GM23338 (cell line): ENCODE results near the gene PPP2R5D. TPM values are rescaled to one million over a fixed set of nuclear protein-coding genes. Genes with fewer than 3 reads are reported as not detected.

Source experiments
- ATAC-seq: fragments of 200-7000 bp; cut with Tn5 transposase; 3 replicates; pipeline ENCODE4 v1.9.1; 2020
- DNase-seq: peaks from one replicate; pipeline ENCODE4 v3.0.0-alpha.2; 2015; ENCODE audit warnings: low spot score
- H2AFZ ChIP-seq: fragments of 200-600 bp; sonication (generic); 2 replicates; pipeline ENCODE4 v1.8.0; 2016; ENCODE audit warnings: antibody characterized with exemption, mild to moderate bottlenecking, moderate library complexity
- H3F3A ChIP-seq: fragments of 200-600 bp; sonication (generic); replicated peaks from 2 replicates; pipeline ENCODE4 v1.8.0; 2017; ENCODE audit warnings: antibody characterized with exemption, mixed run types, low read depth
- H3K27ac ChIP-seq: fragments of 200-600 bp; sonication (generic); 2 replicates; pipeline ENCODE4 v1.6.1; 2016; ENCODE audit warnings: low read depth
- H3K27me3 ChIP-seq: fragments of 200-600 bp; sonication (generic); 2 replicates; pipeline ENCODE4 v1.8.0; 2016; ENCODE audit warnings: mild to moderate bottlenecking, mixed run types, moderate library complexity; ENCODE audit not compliant: insufficient read depth
- H3K36me3 ChIP-seq: fragments of 200-600 bp; sonication (generic); 2 replicates; pipeline ENCODE4 v1.8.0; 2016; ENCODE audit warnings: mild to moderate bottlenecking; ENCODE audit not compliant: insufficient read depth
- H3K4me1 ChIP-seq: fragments of 200-600 bp; sonication (generic); 2 replicates; pipeline ENCODE4 v1.8.0; 2016; ENCODE audit warnings: mild to moderate bottlenecking, moderate library complexity; ENCODE audit not compliant: insufficient read depth
- H3K4me2 ChIP-seq: fragments of 200-600 bp; sonication (generic); 2 replicates; pipeline ENCODE4 v1.7.1; 2017; ENCODE audit warnings: mixed run types
- H3K4me3 ChIP-seq: fragments of 200-600 bp; sonication (generic); 2 replicates; pipeline ENCODE4 v1.6.1; 2016; ENCODE audit warnings: mixed run types
- H3K79me2 ChIP-seq: fragments of 200-600 bp; sonication (generic); replicated peaks from 2 replicates; pipeline ENCODE4 v1.8.0; 2017; ENCODE audit warnings: mild to moderate bottlenecking; ENCODE audit not compliant: insufficient read depth
- H3K9me2 ChIP-seq: fragments of 200-600 bp; sonication (generic); 2 replicates; pipeline ENCODE4 v1.8.0; 2017; ENCODE audit not compliant: insufficient read depth
- H4K20me1 ChIP-seq: fragments of 200-600 bp; sonication (generic); replicated peaks from 2 replicates; pipeline ENCODE4 v1.8.0; 2017; ENCODE audit warnings: mild to moderate bottlenecking; ENCODE audit not compliant: insufficient read depth
- H3K27ac Mint-ChIP-seq: 2 replicates; pipeline ENCODE4 v1.8.0; 2020; ENCODE audit warnings: inconsistent platforms, mild to moderate bottlenecking, moderate library complexity, mixed read lengths
- H3K27me3 Mint-ChIP-seq: 3 replicates; pipeline ENCODE4 v1.8.0; 2022; ENCODE audit warnings: low read depth, mild to moderate bottlenecking, moderate library complexity, mixed read lengths, inconsistent platforms; ENCODE audit not compliant: insufficient read depth, poor library complexity
- H3K36me3 Mint-ChIP-seq: 3 replicates; pipeline ENCODE4 v1.8.0; 2021; ENCODE audit warnings: low read depth, mild to moderate bottlenecking, inconsistent platforms, moderate library complexity, mixed read lengths
- H3K4me1 Mint-ChIP-seq: 3 replicates; pipeline ENCODE4 v1.8.0; 2020; ENCODE audit warnings: mild to moderate bottlenecking, inconsistent platforms, mixed read lengths
- H3K4me3 Mint-ChIP-seq: 3 replicates; pipeline ENCODE4 v1.8.0; 2021; ENCODE audit warnings: moderate library complexity, mild to moderate bottlenecking, inconsistent platforms, mixed read lengths
- H3K9me3 Mint-ChIP-seq: 3 replicates; pipeline ENCODE4 v1.8.0; 2020; ENCODE audit warnings: moderate library complexity, mild to moderate bottlenecking, inconsistent platforms, mixed read lengths
- CTCF ChIP-seq, 2 experiments: fragments of 200-600 bp in 1 of 2; sonication (generic) in 1 of 2; conservative IDR thresholded peaks; 2 replicates each; pipeline versions ENCODE4 v1.5.1 to v1.6.1; 2016 to 2017; ENCODE audit warnings: antibody characterized with exemption in 2 of 2, low read depth in 2 of 2, mild to moderate bottlenecking in 2 of 2, moderate library complexity in 1 of 2
- ETS1 ChIP-seq: IDR thresholded peaks from 2 replicates; pipeline ENCODE4 v1.6.1; 2016; ENCODE audit warnings: antibody characterized with exemption
- EZH2phosphoT487 ChIP-seq: fragments of 200-600 bp; sonication (generic); IDR thresholded peaks from one replicate; pipeline ENCODE4 v1.8.1; 2018; ENCODE audit warnings: antibody characterized with exemption; ENCODE audit not compliant: unreplicated experiment
- JUNB ChIP-seq: IDR thresholded peaks from one replicate; pipeline ENCODE4 v1.6.1; 2016; ENCODE audit warnings: antibody characterized with exemption; ENCODE audit not compliant: unreplicated experiment
- ZNF331 ChIP-seq: fragments of 250-450 bp; sonication (Bioruptor Pico); IDR thresholded peaks from 2 replicates; pipeline ENCODE4 v1.5.0; 2020; ENCODE audit warnings: low read depth, mild to moderate bottlenecking, moderate library complexity
- ZNF462 ChIP-seq: fragments of 250-450 bp; sonication (Bioruptor Pico); IDR thresholded peaks from 2 replicates; pipeline ENCODE4 v1.5.0; 2020; ENCODE audit warnings: mild to moderate bottlenecking, moderate library complexity
- polyA plus RNA-seq: library from polyadenylated mRNA; unstranded; fragments of >200 nt; fragmentation: Nextera tagmentation; extraction: Ambion mirVana; gene quantifications from 2 replicates; pipeline ENCODE4 v1.2.1, GENCODE V29; 2016
- total RNA-seq: library from RNA; depleted of rRNA; stranded (reverse); fragments of >200 nt; shearing (Covaris generic); gene quantifications from 2 replicates; pipeline ENCODE4 v1.2.3, GENCODE V29; 2014

The PPP2R5D gene
- total and polyA plus RNA-seq, 2 experiments from 2014 or later: 20.0 to 55.3 TPM

GRCh38 chr6:42958125-42958524 lies 26.2 kb upstream of the PPP2R5D start (continued):
- no peak for TF ChIP-seq ZNF462 (CRISPR knock-in tag)
- no peak for TF ChIP-seq JUNB
- TF ChIP-seq CTCF (conservative IDR thresholded peaks at IDR 0.05; ENCODE audit: low read depth in 2 of 2): peak in 1 of 2 experiments; percentile 34; a peak in 1 of 4 replicates

GRCh38 chr6:42959917-42960242 lies 24.5 kb upstream of the PPP2R5D start:
- Histone ChIP-seq H3K36me3 (no peaks in the 10 kb centered on the region; the same call in 1 of the 2 replicates), H3K4me1 (peaks cover 7% of the 10 kb centered on the region; the same call in 1 of the 2 replicates), H3K9me2 (no peaks in the 10 kb centered on the region), H3K4me2 (peak overlapping the region; percentile 88), H3F3A (peaks cover 17% of the 10 kb centered on the region; the same call in 1 of the 2 replicates), H3K4me3 (peak overlapping the region; percentile 72), H4K20me1 (no peaks in the 10 kb centered on the region), H3K79me2 (no peaks in the 10 kb centered on the region), H3K27me3 (peaks cover 24% of the 10 kb centered on the region), H3K27ac (no peak overlapping the region), H2AFZ (peak overlapping the region; percentile 98; the same call in 1 of the 2 replicates)
- Mint-ChIP-seq H3K27me3 (peaks cover 23% of the 10 kb centered on the region), H3K36me3 (peaks cover 3% of the 10 kb centered on the region; the same call in 2 of the 3 replicates), H3K4me3 (peak overlapping the region; percentile 84), H3K9me3 (no peaks in the 10 kb centered on the region), H3K4me1 (peaks cover 9% of the 10 kb centered on the region; the same call in 2 of the 3 replicates), H3K27ac (no peak overlapping the region)
- DNase-seq (no peak), ATAC-seq (no peak)
- TF ChIP-seq EZH2phosphoT487: no peak
- no peak for TF ChIP-seq ETS1
- no peak for TF ChIP-seq ZNF462 (CRISPR knock-in tag)
- TF ChIP-seq JUNB: no peak
- no peak for TF ChIP-seq ZNF331 (CRISPR knock-in tag)
